Fibroblast of skin of abdomen (primary cell): ENCODE measurements around the gene NCEH1.

Source experiments
- DNase-seq: peaks from one replicate; pipeline ENCODE4 v3.0.0-alpha.2; 2013

The NCEH1 gene

GRCh38 chr3:172643506-172644179 lies 67.2 kb downstream of the NCEH1 start:
- DNase-seq = no peak

GRCh38 chr3:172641291-172641690 lies 69.6 kb downstream of the NCEH1 start:
- no peak for DNase-seq

GRCh38 chr3:172640751-172641150 lies 70.1 kb downstream of the NCEH1 start:
- DNase-seq = no peak

GRCh38 chr3:172635588-172635987 lies 75.3 kb downstream of the NCEH1 start:
- no peak for DNase-seq

GRCh38 chr3:172634948-172635347 lies 75.9 kb downstream of the NCEH1 start:
- no peak for DNase-seq

GRCh38 chr3:172630316-172630715 lies 80.6 kb downstream of the NCEH1 start:
- DNase-seq = no peak

- DNase-seq = no peak
Observed at GRCh38 chr3:172629470-172629869, 81.4 kb downstream of the NCEH1 start.

- DNase-seq = peak; percentile 38
Observed at GRCh38 chr3:172627057-172627809, 83.6 kb downstream of the NCEH1 start.

- DNase-seq = peak; percentile 87
Observed at GRCh38 chr3:172626021-172626640, 84.7 kb downstream of the NCEH1 start.

GRCh38 chr3:172625404-172625803 lies 85.5 kb downstream of the NCEH1 start:
- no peak for DNase-seq

- DNase-seq = no peak
Observed at GRCh38 chr3:172624999-172625398, 85.9 kb downstream of the NCEH1 start.

GRCh38 chr3:172622916-172623700 lies 87.8 kb downstream of the NCEH1 start:
- DNase-seq = peak; percentile 40

GRCh38 chr3:172622156-172622555 lies 88.7 kb downstream of the NCEH1 start:
- no peak for DNase-seq

- no peak for DNase-seq
Observed at GRCh38 chr3:172617976-172618375, 92.9 kb downstream of the NCEH1 start.

- no peak for DNase-seq
Observed at GRCh38 chr3:172617013-172617706, 93.7 kb downstream of the NCEH1 start.

GRCh38 chr3:172616031-172616461 lies 94.8 kb downstream of the NCEH1 start:
- peak; percentile 19 for DNase-seq

GRCh38 chr3:172615296-172615695 lies 95.6 kb downstream of the NCEH1 start:
- DNase-seq = no peak

- no peak for DNase-seq
Observed at GRCh38 chr3:172614340-172615274, 96.3 kb downstream of the NCEH1 start.

- no peak for DNase-seq
Observed at GRCh38 chr3:172613845-172614244, 97.0 kb downstream of the NCEH1 start.

- no peak for DNase-seq
Observed at GRCh38 chr3:172612871-172613678, 97.8 kb downstream of the NCEH1 start.
